ENCODE measurements around the gene SELENOF.
"Not testable (repeated sequence)": the region's sequence is repeated elsewhere in the genome, so short reads cannot be mapped to it uniquely, and the experiment has no call there.

The SELENOF gene

DNA sequence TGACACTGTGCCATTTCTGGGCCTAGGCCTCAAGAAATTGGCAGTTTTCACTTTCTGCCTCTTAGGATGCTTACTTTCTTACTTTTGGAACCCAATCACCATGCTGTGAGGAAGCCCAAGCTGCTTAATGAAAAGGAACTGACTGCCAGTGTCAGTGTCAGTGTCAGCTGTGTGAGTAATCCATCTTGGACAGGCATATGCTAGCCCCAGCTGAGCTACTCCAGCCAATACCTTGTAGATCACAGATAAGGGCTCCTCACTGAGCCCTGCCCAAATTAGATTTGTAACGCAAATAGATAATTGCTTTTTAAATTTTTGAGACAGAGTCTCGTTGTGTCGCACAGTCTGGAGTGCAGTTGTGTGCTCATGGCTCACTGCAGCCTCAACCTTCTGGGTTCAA is 59.6 kb downstream of the SELENOF start:
- no peak for DNase-seq

- DNase-seq, result no peak
Observed at GRCh38 chr1:86852782-86853408, 61.0 kb downstream of the SELENOF start.

DNA sequence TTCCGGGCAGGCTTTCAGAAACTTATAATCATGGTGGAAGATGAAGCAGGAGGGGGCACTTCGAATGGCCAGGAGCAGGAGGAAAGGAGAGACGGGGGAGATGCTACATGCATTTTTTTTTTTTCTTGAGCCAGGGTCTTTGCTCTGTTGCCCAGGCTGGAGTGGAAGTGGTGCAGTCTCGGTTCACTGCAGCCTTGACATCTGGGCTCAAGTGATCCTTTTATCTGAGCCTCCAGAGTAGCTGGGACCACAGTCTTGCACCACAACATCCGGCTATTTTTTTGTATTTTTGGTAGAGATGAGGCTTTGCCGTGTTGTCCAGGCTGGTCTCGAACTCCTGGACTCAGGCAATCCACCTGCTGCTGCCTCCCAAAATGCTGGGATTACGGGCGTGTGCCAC is 61.6 kb downstream of the SELENOF start:
- no peak for DNase-seq

- no peak for DNase-seq
Observed at GRCh38 chr1:86849756-86850155, 64.2 kb downstream of the SELENOF start.

- DNase-seq, result no peak
Observed at GRCh38 chr1:86848654-86849053, 65.3 kb downstream of the SELENOF start.

DNA sequence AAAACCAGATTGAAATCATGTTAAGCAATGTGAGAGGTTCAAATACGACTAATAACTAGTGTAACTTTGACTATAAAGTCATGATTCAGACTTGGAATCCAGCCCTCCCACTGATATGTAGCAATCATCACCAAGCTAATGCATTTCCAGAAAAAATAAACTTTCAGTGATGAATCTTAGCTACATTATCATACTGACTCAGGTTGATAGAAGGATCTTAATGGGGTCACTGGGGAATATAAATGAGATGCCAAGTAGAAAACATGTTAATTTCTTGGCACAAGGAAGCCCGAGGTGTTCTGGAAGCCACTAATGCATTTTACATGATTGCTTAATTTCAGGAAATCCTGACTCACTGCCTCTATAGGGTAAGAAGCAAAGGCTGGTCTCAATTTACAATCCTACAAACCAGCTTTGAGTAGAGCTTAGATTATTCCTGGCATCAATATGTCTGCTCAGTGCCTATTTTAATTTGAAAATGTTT is 67.7 kb downstream of the SELENOF start:
- no peak for DNase-seq

GRCh38 chr1:86845514-86845913 is 68.4 kb downstream of the SELENOF start:
- DNase-seq, result no peak

DNA sequence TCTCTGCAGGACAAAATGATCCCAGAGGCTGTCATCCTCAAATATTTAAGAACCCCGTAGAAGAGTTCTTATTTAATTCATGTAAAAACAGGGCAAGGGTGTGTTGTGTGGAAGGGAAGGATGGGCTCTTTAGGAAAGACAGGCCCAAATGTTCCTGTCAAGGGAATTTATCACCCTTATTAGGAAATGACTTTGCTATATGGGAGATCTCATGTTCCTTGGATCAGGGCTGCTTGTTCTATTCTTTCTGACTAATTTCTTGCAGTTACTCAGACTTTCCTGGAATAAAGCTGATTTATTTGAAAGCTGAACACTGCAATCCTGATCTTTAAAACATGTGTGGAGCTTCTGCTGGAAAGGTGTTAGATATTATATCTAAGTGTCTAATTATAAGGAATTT is 72.8 kb downstream of the SELENOF start:
- DNase-seq, result no peak

DNA sequence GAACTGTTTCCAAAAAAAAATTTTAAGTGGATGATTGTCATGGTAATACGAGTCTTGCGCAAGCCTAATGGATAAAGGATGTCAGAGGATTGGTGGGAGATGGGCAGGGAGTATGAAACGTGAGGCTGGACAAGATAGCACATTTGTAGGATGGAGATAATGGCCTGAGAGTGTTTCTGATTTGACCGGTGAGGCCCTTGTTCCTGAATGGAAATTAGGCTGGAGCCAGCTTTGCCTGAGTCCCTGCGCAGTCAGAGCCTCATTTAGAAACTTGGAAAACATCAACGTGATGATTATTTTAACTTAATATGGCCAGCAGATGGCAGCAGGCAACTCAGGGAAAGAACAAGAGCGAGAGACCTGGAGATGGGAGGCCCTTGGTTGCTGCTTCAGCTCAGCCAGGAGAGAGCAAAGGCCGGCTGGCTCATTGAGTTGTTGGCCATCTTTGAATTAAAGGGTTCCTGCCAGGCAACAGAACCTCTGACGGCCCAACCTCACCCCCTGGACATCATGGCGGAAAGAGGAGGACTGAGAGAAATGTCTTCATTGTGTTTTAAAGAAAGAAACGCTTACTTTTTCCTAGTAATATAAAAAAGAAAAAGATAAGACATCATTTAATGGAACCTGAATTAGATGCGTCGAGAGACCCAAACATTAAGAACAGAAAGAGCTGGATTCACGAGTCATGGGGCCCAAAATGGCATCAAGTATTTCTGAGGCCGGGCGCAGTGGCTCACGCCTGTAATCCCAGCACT is 80.3 kb downstream of the SELENOF start:
- DNase-seq, result peak; percentile 72

- no peak for DNase-seq
Observed at GRCh38 chr1:86832433-86832832, 81.5 kb downstream of the SELENOF start.

- DNase-seq, result no peak
Observed at GRCh38 chr1:86829321-86829720, 84.6 kb downstream of the SELENOF start.

GRCh38 chr1:86828024-86828423 is 85.9 kb downstream of the SELENOF start:
- DNase-seq, result no peak

DNA sequence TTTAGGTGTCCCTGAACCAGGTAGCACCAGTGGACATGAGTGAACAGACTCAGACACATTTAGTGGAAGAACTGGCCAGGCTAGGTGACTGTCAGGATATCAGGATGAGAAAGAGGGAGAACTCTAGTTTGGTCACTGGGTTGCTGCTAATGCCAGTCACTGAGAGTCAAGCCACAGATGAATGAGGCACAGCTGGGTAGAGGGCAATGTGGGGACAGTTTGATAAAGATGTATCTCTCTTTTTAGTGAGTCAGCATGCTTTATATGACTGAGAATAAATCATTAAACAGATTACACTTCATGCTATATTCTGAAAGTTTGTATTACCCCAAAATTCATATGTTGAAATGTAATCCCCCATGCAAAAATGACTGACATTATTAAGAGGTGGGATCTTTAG is 87.1 kb downstream of the SELENOF start:
- DNase-seq, result no peak

DNA sequence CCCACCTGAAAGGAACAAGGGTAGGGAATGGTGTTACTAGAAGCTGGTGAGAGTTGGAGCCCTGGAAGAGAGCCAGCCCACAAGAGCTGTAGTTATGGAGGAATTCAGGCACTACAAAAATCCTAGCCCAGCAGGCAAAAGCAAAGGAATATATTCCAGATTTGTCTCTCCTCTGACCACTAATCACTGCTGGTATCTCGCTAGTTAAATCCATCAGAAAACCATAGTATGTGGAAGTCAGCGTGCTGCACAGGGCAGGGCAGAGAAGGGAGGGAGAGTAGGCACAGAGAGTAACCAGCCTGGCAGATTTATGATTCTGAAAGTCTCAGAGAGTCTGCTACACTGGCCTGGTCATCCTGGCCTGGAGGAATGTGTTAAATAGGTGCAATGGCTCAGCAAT is 88.6 kb downstream of the SELENOF start:
- DNase-seq, result no peak

GRCh38 chr1:86823821-86824500 is 90.0 kb downstream of the SELENOF start:
- no peak for DNase-seq

- no peak for DNase-seq
Observed at GRCh38 chr1:86823386-86823785, 90.5 kb downstream of the SELENOF start.

DNA sequence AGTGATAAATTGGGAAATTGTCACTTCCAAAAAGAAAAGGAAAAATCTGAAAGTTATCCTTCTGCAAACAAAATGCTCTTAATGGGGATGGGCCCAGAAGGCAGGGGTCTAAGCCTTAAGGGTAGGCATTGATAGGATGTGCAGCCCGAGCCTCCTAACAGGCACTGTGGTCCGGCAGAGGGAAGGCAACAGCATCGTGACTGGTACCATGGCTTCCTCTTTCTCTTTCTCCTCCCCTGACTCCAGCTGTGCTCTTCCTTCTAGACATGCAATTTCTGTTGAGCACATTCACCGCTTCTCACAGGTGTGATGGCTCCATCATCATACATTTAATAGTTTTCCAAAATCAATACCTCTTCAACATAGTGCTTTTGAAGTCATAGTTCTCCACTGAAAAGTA is 91.5 kb downstream of the SELENOF start:
- DNase-seq, result no peak

DNA sequence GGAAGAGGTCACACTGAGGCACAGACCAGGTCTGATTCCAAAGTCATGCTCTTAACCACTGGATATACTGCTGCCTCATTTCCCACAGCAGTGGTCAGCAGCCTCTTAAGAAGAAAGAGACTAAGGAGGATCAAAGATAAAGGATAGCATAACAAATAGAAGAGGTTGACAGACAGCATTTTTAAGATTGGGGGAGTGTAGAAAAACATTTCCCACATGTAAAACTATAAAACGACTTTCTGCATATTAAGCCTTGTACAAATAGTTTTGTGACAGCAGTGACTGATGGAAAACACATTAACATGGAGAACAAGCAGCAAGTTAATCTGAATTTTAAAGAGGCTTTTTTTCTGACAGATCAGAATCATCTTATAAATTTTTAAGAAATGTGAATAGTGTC is 92.0 kb downstream of the SELENOF start:
- DNase-seq, result no peak

GRCh38 chr1:86819970-86820369 is 94.0 kb downstream of the SELENOF start:
- not testable (repeated sequence) for DNase-seq

GRCh38 chr1:86817246-86817826 is 96.6 kb downstream of the SELENOF start:
- DNase-seq, result not testable (repeated sequence)

- not testable (repeated sequence) for DNase-seq
Observed at GRCh38 chr1:86814118-86814517, 99.8 kb downstream of the SELENOF start.
